Vagina (tissue), 2 donors: ENCODE measurements around the gene HMCN2.

Source experiments
- CTCF ChIP-seq, 3 experiments: fragments of 450-650 bp in 2 of 3; fragments of 200-600 bp in 1 of 3; sonication (generic) in 1 of 3; IDR thresholded peaks; one replicate each; pipeline ENCODE4 v1.5.1; 2017 to 2019; ENCODE audit warnings: antibody characterized with exemption in 3 of 3, mild to moderate bottlenecking in 2 of 3, moderate library complexity in 2 of 3
- POLR2A ChIP-seq, 2 donors: fragments of 450-650 bp; IDR thresholded peaks; one replicate each; pipeline ENCODE4 v1.6.1; 2017; ENCODE audit warnings: antibody characterized with exemption in 2 of 2, mild to moderate bottlenecking in 2 of 2, moderate library complexity in 2 of 2

GRCh38 chr9:130473566-130473965, 208.0 kb downstream of the HMCN2 start:
- no peak for TF ChIP-seq CTCF (IDR thresholded peaks at IDR 0.05)
- no peak for TF ChIP-seq POLR2A (IDR thresholded peaks at IDR 0.05)
